ENCODE measurements around the gene ASNS.

The ASNS gene

GRCh38 chr7:97847791-97848190 lies 24.4 kb downstream of the ASNS start:
- DNase-seq (ENCODE audit: low read depth) = no peak
- TF ChIP-seq, protein P1, sequence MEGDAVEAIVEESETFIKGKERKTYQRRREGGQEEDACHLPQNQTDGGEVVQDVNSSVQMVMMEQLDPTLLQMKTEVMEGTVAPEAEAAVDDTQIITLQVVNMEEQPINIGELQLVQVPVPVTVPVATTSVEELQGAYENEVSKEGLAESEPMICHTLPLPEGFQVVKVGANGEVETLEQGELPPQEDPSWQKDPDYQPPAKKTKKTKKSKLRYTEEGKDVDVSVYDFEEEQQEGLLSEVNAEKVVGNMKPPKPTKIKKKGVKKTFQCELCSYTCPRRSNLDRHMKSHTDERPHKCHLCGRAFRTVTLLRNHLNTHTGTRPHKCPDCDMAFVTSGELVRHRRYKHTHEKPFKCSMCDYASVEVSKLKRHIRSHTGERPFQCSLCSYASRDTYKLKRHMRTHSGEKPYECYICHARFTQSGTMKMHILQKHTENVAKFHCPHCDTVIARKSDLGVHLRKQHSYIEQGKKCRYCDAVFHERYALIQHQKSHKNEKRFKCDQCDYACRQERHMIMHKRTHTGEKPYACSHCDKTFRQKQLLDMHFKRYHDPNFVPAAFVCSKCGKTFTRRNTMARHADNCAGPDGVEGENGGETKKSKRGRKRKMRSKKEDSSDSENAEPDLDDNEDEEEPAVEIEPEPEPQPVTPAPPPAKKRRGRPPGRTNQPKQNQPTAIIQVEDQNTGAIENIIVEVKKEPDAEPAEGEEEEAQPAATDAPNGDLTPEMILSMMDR (IDR thresholded peaks at IDR 0.05; ENCODE audit: insufficient read depth, low read depth, low read length, missing control alignments) = no peak
- H3K4me3 ChIP-seq (ENCODE audit: low read length) = no peak overlapping the region

- TF ChIP-seq, protein P1 (IDR thresholded peaks at IDR 0.05; ENCODE audit: insufficient read depth, low read depth, low read length, missing control alignments) = no peak
- no peak overlapping the region for H3K4me3 ChIP-seq (ENCODE audit: low read length)
- DNase-seq (ENCODE audit: low read depth) = no peak
These were observed 25.3 kb downstream of the ASNS start for GRCh38 chr7:97846945-97847344.

GRCh38 chr7:97845622-97846203 lies 26.5 kb downstream of the ASNS start:
- TF ChIP-seq, protein P1 (IDR thresholded peaks at IDR 0.05; ENCODE audit: insufficient read depth, low read depth, low read length, missing control alignments) = peak; percentile 40
- peak; percentile 40 for DNase-seq (ENCODE audit: low read depth)
- H3K4me3 ChIP-seq (ENCODE audit: low read length) = no peak overlapping the region

DNA sequence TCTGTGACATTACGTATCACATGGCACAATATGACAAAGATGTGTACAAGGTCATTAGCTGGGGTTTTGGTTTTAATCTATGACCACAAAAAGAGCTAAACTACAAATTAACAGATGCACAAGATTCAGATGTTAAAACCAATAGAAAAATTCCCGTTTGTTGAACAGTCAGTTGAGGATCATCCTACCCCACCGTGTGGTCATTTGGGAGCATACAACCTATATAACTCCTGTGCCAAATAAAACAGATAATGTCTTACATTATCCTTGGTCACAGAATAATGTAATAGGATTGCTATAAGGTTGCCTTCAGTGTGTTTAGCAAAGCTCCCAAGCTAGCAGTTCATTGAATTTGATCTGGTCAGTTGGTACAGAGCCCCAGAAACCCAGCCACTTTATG lies 28.2 kb downstream of the ASNS start:
- no peak overlapping the region for H3K4me3 ChIP-seq (ENCODE audit: low read length)
- DNase-seq (ENCODE audit: low read depth) = no peak
- TF ChIP-seq, protein P1 (IDR thresholded peaks at IDR 0.05; ENCODE audit: insufficient read depth, low read depth, low read length, missing control alignments) = peak; percentile 5

DNA sequence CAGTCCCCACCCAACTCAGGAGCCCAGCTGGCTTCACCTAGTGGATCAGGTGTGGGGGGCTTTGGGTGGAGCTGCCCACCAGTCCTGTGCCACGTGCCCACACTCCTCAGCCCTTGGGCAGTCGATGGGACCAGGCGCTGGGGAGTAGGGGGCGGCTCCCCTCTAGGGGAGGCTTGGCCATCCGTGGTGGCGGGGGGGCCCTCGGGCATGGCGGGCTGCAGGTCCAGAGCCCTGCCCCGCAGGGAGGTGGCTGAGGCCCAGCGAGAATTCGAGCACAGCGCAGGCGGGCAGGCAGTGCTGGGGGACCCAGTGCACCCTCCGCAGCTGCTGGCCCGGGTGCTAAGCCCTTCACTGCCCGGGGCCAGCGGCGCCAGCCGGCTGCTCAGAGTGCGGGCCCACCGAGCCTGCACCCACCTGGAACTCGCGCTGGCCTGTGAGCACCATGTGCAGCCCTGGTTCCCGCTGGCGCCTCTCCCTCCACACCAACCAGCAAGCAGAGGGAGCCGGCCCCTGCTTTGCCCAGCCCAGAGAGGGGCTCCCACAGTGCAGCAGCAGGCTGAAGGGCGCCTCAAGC lies 29.3 kb downstream of the ASNS start:
- DNase-seq (ENCODE audit: low read depth) = no peak
- TF ChIP-seq, protein P1 (IDR thresholded peaks at IDR 0.05; ENCODE audit: insufficient read depth, low read depth, low read length, missing control alignments) = no peak
- no peak overlapping the region for H3K4me3 ChIP-seq (ENCODE audit: low read length)

DNA sequence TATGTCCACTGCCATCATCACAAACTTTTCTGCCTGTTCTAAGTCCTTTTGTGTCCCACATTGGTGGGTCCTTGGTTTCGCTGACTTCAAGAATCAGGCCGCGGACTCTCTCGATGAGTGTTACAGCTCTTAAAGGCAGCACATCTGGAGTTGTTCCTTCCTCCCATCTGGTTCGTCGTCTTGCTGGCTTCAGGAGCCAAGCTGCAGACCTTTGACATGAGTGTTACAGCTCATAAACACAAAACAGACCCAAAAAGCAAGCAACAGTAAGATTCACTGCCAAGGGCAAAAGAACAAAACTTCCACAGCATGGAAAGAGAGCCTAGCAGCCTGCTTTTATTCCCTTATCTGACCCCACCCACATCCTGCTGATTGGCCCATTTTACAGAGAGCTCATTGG lies 30.2 kb downstream of the ASNS start:
- TF ChIP-seq, protein P1 (IDR thresholded peaks at IDR 0.05; ENCODE audit: insufficient read depth, low read depth, low read length, missing control alignments) = no peak
- H3K4me3 ChIP-seq (ENCODE audit: low read length) = no peak overlapping the region

More for the DNA sequence above, 30.2 kb downstream of the ASNS start:
- DNase-seq (ENCODE audit: low read depth) = no peak

All from epithelial cell of esophagus (primary cell).